ENCODE results near the gene OCA2.

DNA sequence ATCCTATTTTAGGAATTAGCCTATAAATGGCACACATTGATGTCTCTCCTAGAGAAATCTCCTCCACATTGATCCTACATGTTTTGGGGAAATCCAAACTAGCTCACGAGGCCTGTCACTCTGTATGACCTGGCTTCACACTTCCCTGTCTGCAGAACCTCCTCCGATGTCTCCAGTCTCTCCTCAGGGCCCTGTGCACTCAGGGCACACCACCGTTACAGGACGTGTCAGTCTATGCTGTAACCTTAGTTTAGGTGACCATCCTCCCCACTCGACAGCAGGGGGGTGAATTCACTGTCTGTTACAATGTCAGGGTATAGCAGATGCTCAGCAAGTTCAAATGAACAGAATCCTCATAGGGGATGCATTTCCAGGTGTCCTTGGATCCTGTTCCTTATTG lies 249.1 kb downstream of the OCA2 start:
- TF ChIP-seq CTCF (conservative IDR thresholded peaks at IDR 0.05; ENCODE audit: low read depth, low read length) (no peak), NFE2L2 (IDR thresholded peaks at IDR 0.05; ENCODE audit: low read depth, low read length) (no peak), MAZ (IDR thresholded peaks at IDR 0.05; ENCODE audit: borderline replicate concordance, low read depth, low read length) (no peak), SMC3 (IDR thresholded peaks at IDR 0.05; ENCODE audit: low read depth, low read length) (no peak), BHLHE40 (IDR thresholded peaks at IDR 0.05; ENCODE audit: low read depth, low read length) (no peak), USF2 (IDR thresholded peaks at IDR 0.05; ENCODE audit: low read depth, low read length) (no peak), RCOR1 (IDR thresholded peaks at IDR 0.05; ENCODE audit: insufficient replicate concordance, low read length) (no peak), FOS (IDR thresholded peaks at IDR 0.05; ENCODE audit: low read depth, low read length) (no peak), POLR2A (IDR thresholded peaks at IDR 0.05; ENCODE audit: low read depth, low read length) (no peak), MXI1 (IDR thresholded peaks at IDR 0.05; ENCODE audit: borderline replicate concordance, low read depth, low read length) (no peak)

Data from IMR-90 (cell line).